Islet precursor cell (in vitro differentiated cells): Measurements from ENCODE around the gene TMF1.
A peak's percentile ranks its signal among the peaks of the same experiment; 100 is the strongest.

ENCODE experiments used
- DNase-seq: peaks from one replicate; pipeline ENCODE4 v3.0.0-alpha.2; 2018

Gene TMF1

DNA sequence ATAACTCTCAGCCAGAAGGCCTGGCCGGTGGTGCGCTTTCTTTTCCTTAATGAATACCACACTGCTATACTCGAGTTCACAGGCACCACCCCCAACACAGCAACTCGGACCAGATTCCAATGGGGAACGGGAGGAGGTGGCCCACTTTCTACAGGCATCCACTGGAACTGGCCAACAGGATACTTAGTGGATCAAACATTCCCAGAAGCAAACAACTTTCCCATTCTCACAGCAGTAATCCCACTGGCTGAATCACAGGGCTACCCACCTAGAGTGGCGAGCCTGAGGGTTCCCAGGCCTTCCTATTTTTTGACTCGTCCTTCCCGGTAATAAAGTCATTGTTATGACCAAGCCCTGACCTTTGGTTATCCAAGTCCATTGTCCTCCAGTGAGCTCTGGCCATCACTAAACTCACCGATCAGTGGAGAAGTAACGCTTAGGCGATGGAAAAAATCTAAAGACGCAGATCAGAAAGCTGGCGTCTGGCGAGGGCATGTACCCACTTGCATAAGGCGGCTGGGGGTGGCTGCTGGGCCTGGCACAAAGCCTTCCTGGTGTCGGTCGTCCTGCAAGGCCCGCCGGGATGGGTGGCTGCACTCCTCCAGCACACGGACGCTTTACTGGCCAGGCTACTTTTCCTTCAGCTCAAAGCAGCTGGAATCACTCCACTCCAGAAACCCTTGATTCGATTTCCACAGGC, 39.9 kb downstream of the TMF1 start:
- DNase-seq = peak; percentile 64

DNA sequence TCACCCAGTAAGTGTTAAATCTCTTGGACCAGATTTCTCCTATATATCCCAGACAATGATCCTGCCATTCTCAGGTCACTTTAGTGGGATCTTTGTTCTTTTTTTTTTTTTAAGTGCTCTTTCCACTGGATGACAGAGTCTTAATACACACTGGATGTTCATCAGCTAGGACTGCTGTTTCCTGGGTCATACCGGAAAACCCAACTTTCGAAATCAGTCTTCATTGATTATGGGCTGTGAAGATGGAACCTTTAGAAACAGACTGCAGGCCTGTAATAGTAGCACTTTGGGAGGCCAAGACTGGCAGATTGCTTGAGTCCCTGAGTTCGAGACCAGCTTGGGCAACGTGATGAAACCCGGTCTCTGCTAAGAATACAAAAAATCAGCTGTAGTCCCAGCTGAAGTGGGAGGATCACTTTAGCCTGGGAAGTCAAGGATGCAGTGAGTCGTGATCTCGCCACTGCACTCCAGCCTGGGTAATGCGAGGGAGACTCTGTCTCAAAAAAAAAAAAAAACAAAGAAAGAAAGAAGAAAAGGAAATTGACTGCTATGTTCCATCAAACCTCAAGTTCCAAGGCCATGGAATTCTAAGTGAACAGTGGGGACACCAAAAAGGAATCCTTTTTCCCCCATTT, 40.9 kb downstream of the TMF1 start:
- no peak for DNase-seq

DNA sequence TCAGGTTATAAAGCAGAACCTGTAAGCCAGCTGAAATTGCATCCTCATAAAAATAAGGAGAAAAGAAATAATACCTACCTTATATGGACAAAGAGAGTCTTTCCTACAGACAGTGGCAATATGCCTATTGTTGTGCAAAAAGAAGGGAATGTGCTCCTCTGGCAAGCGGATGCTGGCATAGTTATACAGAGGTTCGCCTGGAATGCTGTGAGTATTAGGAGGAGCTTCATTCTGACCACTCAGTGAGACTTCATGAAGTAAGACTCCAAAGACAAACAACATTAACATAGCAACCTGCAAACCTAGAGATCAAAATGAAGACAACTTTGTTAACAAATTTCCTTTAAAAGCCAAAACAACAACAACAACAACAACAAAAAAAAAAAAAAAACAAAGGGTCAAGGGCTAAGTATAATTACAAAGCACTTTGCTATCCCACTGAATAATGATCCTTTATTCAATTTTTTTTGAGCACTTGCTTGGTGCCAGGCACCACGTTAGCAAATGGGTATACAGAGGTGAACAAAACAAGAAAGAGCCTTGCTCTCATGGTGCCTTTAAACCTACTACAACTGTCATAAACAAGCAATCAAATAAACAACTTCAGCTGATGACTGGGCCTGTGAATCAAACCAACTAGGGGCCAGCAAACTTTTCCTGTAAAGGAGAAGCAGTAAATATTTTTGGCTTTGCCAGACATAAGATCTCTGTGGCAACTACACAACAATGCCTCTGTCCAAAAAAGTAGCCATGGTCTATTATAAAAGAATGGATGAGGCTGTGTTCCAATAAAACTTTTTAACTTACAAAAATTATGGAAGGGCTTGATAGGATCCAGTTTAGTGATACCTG, 42.3 kb downstream of the TMF1 start:
- DNase-seq = peak; percentile 73

DNA sequence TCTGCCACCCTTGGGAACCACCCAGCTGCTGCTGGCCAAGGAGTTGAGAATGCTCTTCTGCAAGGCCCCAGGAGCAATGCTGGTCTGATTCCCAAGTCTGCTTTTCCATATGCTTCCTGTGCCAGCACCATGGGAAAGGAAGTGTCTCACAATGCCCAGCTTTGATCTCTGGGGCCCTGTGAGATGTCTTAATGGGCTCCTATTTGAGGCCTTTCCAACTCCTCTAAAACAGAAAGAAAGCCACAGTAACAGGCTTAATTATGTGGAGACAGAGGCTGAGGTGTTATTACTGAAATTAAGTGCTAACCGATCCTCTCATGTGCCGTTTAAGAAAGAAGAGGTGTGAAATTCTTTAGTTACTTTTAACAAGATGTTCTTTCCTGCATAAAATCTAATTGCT, 43.2 kb downstream of the TMF1 start:
- DNase-seq = peak; percentile 73

DNA sequence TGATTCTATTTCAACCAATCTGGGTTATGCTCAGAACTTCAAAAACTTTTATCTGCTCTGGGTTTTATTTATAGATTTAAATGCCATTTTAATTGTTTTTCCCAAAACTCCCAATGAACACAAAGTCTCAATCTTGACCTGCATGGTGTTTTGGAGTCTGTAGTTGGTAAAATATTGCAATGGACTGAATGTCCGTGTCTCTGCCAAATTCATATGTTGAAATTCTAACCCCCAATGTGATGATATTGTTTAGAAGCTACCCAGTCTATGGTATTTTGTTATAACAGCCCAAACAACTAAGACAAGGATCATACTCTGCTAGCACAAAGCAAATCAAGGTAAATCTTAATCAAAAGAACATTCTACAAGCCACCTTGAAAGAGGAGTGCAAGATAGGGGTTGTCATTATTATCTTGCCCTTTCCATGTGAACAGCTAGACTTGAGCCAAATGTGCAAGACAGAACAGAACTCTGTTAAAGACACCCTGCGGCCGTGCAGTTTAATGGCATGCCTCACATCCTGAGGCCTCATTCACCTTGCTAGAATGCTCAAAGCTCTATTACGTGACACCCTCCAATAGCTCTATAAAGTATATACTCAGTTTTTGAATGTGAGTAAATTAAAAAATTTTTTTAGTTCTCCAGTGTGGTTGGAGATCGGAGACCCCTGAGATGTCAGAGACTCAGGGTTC, 46.2 kb downstream of the TMF1 start:
- DNase-seq = no peak

DNA sequence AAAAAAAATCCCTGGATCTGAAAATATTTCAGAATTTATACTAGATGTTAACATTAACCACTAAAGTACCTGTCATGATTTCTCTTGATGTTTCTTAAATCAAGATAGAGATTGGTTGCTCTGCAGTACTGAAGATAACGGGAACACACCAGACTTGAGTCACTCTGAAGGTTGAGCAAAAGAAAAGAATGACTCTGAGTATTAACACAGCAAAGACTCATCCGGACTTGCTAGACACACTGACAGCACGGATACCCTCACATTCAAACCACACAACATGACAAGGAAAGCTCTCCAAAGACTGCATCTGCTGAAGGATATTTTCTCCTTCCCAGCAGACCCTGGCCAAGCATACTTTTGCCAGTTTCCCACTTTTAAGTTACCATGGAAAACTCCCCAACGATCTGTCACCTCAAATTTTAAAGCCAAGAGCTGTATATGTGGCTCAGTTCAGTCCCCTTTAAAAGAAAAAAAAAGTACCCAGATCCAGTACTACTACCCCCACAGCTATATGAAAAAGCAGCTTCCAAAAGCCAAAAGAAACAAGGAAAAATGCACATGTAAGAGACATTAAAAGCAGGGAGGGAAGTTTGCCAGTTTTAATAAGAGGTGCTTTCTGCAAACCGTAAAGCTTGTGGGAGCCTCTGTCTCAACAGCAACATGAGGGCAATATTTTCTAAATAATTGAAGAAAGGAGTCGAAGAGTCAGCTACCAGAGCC, 46.9 kb downstream of the TMF1 start:
- DNase-seq = no peak

DNA sequence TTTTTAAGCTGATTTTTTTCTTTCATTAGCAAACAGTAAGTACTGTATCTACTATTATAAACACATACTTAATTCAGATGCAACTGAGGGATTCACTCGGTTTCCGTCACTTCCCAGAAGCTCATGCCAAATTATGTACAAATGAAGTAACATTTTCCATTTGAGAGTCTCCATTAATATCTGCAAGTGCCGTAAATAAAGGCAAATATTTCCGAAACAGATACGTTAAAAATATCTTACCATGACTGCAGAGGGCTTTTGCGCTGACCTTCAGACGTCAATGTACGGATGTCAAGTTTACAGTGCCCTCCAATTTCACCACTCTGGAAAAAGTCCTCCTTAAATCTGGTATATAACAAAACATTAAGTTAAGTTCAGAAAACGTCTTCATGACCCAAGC, 48.0 kb downstream of the TMF1 start:
- DNase-seq = no peak

DNA sequence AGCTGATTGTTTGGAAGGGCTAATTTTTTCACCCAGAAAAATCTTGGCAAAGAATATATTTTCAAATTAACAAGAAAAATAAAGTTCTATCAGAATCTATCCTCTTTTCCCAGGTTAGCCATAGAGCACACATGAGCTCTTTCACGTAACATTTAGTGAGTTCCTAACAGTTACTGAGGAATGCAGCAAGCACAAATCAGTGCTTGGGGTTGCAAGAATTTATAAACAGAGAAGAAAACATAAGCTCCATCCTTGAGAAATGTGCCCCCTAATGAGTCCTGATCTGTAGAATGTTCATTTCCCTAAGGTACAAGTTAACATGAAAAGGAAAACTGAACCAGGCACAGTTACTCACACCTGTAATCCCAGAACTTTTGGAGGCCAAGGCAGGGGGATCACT, 52.5 kb downstream of the TMF1 start:
- DNase-seq = no peak

DNA sequence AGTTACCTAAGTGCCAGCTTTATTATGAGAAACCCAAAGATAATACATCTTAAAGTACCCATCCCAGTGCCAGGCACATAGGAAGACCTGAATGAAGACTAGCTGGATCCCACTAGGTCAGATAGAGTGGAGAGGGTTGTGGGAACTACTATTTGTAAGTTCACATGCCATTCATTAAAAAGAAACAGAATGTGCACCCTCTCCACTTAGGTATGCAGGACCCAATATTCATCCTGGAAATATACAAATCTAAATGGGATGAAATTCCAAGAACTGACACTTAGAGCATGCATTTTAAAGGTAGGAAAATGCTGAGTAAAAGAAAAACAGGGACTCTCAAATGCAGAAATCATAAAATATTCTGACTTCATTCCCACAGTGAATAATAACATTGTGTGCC, 53.0 kb downstream of the TMF1 start:
- DNase-seq = no peak

DNA sequence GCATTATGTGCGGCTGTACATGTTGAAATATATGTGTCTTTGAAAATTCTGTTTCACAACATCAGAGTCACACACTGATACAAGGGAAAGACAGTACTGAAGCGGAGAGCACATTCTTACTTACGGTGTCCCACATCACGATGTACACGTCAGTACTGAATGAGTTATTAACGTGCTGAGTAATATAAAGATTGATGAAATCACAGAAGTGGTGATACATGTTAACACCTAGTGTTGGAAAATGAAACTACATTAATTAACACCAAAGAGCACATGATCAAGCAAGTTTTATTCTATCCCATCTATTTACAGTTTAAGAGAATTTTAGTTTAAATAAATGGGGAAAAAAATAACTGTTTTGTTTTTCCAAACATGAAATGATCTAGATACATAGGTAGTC, 54.2 kb downstream of the TMF1 start:
- DNase-seq = no peak

DNA sequence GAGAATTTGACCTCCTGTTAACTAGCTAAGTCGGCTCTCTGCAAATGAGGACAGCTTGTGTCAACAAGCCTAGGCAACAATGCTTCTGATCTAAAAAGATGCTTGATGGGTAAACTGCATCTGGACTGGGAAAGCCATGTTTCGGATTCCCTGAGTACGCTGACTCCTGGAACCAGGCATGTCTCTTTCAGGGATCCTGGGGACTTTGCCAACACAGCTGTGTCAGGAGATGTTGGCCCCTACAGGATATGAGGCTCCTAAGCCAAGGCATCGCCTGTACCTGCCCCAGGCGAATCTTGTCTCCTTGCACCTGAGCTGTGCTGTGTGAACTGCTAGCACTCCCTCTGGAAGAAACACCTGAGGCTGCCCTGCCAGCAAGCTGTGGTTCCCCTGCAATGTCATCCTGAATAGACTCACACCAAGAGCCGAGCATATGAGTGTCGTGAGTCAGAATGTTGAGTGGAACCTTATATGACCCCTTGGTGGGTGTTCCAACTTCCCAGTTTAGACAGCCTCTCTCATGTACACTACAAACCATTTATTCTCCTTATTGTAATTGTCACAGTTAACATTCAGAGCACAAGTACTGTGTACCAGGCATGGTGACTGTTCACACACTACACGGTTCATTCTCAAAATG, 55.7 kb downstream of the TMF1 start:
- DNase-seq = no peak

DNA sequence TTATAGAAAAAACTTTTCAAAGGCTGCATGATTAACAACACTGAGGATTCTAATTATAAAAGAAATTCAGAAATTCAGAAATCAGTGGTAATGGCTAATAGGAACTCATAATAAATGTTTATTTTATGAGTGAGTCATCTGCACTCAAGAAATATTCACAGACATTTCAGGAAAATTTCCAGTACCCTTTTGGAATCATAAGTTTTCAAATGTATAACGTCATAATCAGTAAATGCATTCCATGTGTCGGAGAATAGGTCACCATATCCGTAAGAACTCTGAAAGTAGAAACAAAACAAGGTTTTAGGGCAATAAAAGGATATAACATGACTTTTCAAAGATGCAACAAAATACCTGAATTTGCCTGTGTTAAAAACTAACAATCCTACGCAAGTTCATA, 63.4 kb downstream of the TMF1 start:
- DNase-seq = no peak

DNA sequence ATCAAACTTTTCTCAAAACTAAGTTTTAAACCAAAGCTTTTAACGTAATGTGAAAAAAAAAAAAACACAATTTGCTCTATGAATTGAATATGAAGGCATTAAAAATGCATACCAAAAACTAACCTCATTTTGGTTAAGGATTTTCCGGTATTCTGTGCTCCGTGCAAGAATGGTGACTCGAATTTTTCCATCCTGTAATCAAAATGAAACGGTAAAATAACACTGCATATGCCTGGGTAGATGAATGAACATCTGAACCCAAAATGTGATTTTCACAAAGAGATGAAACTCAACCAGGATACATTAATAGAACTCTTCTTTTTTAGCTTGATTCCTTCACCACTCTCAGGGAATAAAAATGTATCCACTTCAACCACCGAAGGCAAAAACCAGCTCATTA, 64.8 kb downstream of the TMF1 start:
- no peak for DNase-seq

DNA sequence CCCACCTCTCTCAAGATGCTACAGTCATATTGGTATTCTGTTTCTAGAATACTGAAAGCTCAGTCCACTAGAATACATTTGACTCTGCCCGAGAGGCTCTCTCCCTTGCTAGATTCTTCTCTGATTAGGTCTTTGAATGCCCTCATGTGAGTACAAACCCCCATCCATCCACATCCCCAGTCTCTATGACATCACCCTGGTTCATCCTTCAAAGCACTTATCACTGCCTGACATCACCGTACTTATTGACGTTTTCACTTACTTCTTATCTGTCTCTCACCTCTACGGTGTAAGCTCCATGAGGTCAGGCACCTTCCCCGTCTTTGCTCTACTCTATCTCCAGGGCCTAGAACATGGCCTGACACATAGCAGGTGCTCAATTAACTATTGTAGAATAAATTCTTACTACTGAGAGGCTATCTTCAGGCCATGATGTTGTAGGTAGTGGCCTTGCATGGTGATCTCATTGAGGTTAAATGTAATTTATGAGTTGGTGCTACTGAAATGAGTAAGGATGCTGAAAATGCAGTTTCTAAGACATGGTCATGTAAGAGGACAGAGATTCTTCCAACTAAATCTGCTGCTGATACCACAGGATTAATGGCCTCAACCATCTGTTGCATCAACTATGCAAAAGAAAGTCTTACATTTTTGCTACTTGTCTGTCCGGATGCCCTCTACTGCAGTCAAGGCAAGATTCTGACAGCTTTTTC, 65.5 kb downstream of the TMF1 start:
- DNase-seq = no peak

DNA sequence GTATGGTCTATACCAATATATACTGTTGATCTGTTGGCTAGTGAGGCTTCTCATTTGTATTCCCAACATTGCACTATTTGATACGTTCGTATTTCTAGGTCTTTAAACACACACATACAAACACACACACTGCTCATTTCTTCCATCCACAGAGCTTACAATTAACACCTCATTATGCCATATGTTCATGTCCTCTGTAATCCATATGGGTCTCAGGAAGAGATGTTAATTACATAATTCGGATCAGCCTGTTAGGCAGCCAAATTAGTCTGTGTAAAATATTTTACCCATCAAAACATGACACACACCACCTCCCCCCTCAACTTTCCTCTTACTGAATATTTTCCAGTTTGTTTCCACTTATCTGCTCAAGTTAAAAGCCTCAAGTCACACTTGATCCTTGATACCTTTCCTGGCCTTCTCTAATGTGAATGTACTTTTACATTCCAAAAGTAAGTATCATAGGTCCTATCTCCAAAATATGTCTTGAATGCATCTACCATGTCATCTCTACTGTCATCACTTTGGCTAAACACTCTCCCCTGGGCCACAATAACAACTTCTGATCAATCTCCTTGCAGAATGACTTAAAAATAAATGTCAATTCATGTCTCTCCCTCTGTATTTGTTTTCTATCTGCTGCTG, 66.9 kb downstream of the TMF1 start:
- no peak for DNase-seq

DNA sequence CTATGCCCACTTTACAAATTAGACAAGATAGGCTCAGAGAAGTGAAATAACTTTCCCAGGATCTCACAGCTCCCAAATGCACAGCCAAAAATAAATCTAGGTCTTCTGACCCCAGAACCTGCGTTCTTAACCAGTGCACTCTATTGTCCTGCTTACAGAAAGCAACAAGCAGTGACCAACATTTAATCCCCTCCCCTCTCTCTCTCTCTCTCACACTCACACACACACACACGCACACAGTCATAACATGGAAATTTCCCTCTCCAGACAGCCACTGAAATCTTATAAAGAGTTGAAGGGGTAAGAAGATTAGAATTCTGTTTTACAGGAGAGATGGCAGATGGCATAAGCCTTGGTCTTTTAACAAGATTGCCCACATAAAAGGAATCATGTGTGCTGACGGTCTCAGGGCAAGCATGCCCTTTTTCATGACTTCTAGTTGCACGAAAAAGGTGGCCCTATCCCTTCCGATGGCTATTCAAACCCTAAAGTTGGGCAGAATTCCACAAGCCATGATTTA, 68.1 kb downstream of the TMF1 start:
- no peak for DNase-seq

DNA sequence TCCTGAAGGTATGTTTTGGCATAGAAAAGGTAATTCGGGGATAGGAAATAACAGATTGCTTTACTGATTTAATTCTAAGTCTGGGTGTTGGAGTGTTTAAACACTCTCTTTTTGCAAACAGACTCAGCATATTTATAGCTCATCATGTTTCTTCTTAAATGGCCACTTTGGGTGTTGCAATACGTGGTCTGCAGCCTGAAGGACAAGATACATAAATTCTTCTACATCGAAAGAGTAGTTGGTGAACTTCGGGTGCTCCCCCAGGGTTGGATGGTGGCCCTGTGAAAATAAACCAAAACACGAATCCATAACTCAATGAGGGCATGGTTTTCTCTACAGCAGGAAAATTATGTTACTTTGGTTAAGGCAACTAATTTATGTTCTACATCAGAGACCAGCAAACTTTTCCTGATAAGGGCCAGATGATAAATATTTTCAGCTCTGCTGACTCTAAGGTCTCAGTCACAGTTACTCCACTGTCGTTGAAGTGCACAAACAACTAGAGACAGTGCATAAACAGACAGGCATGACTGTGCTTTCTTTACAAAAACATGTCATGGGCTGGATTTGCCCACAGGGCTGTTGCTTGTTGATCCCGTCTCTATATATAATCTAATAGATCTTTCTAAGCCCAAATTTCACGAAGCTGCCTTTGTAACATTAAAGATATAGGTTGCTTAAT, 74.5 kb downstream of the TMF1 start:
- DNase-seq = no peak

DNA sequence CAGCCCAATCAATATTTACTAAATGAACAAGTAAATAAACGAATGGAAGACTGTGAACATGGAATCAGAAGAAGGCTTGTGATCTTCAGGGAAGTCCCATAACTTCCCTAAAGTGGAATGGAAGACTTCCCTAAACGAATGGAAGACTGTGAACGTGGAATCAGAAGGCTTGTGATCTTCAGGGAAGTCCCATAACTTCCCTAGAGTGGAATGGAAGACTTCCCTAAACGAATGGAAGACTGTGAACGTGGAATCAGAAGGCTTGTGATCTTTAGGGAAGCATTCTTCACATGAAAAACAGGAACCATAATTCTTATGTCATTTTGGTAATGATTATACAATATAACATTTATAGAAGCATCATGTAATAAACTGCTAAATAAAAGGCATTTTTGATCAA, 77.4 kb downstream of the TMF1 start:
- no peak for DNase-seq

DNA sequence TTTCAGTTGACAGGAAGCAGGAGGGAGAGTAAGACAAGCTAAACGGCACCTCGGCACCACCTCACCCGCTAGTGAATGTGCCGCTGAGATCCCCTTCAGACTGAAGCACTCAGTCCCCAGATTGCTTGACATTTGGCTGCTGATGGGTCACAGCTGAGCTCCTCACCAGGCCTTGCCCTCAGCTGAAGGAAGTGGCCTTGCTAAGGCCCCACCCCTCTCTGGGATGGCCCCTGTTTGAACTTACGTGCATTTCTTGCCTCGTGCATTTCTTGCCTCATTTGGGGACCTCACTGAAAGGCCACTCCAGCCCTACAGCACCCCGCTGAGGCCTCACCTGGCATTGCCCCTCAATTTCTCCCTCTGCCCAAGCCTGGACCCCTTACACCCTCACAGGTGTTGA, 78.5 kb downstream of the TMF1 start:
- peak; percentile 54 for DNase-seq

DNA sequence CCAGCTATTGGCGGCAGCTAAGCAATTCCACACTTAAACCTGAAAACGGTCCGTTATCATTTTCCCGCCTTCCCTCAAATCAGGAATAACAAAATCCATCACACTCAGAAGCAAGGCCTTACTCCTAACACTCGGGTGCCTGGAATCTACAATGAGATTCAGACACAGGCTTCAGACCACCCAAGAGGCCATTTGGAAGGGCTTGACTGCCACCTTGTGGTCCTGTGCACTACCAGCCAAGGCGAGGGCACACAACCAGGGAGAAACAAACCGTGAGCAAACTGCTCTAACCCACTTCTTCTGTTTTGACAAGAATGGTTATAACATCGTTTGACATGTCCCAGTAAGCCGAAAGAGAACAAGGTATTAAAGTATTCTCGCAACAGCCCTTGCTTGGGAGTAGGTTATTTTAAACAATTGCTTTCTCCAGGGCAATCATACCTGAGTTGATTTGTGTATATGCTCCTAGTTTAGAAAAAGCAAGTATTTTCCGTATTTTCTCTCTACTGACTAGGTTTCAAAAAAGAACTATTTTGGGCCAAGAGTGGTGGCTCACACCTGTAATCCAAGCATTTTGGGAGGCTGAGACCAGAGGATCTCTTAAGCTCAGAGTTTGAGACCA, 79.7 kb downstream of the TMF1 start:
- DNase-seq = peak; percentile 89
